ENCODE results near the gene COL4A6. TPM values are rescaled to one million over a fixed set of nuclear protein-coding genes. Genes with fewer than 3 reads are reported as not detected.

COL4A6 gene
- total RNA-seq, 3 donors from 2014 or later (not counting 1 experiment from before 2014, with no cell fraction given): not detected

DNA sequence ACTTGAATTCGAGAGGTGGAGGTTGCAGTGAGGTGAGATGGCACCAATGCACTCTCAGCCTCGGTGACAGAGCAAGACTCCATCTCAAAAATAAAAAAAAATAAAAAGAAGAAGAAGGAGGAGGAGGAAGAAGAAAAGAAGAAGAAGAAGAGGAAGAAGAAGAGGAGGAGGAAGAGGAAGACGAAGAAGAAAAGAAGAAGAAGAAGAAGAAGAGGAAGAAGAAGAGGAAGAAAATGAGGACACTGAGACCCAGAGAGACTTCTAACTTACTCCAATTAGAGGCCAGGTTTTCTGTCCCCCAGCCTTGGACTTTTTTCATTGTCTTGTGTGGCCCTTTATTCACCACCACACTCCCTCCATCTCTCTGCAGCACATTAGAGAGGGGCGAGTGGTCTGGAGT lies 276.0 kb downstream of the COL4A6 start:
- no peak for DNase-seq
- no peaks in the 10 kb centered on the region for H3K9me3 Mint-ChIP-seq
- H3K4me1 Mint-ChIP-seq: no peaks in the 10 kb centered on the region
- no peaks in the 10 kb centered on the region for H3K27me3 Mint-ChIP-seq (ENCODE audit: low read depth in 2 of 2)
- no peak overlapping the region for H3K4me3 Mint-ChIP-seq
- Histone ChIP-seq H3K4me1 (ENCODE audit: control insufficient read depth, insufficient read depth, low read length) (no peaks in the 10 kb centered on the region), H3K4me3 (ENCODE audit: low read length) (no peak overlapping the region), H3K36me3 (ENCODE audit: control insufficient read depth, insufficient read depth, low read length) (no peaks in the 10 kb centered on the region), H3K27me3 (ENCODE audit: control insufficient read depth, insufficient read depth, low read length) (no peaks in the 10 kb centered on the region), H3K9me3 (ENCODE audit: control insufficient read depth, insufficient read depth, low read length) (no peaks in the 10 kb centered on the region), H3K27ac (ENCODE audit: low read length) (no peak overlapping the region)
- H3K36me3 Mint-ChIP-seq: no peaks in the 10 kb centered on the region
- no CpG with 5 or more reads among the region's 4 CpGs for WGBS (ENCODE audit: insufficient coverage)
- TF ChIP-seq, protein P1, sequence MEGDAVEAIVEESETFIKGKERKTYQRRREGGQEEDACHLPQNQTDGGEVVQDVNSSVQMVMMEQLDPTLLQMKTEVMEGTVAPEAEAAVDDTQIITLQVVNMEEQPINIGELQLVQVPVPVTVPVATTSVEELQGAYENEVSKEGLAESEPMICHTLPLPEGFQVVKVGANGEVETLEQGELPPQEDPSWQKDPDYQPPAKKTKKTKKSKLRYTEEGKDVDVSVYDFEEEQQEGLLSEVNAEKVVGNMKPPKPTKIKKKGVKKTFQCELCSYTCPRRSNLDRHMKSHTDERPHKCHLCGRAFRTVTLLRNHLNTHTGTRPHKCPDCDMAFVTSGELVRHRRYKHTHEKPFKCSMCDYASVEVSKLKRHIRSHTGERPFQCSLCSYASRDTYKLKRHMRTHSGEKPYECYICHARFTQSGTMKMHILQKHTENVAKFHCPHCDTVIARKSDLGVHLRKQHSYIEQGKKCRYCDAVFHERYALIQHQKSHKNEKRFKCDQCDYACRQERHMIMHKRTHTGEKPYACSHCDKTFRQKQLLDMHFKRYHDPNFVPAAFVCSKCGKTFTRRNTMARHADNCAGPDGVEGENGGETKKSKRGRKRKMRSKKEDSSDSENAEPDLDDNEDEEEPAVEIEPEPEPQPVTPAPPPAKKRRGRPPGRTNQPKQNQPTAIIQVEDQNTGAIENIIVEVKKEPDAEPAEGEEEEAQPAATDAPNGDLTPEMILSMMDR (IDR thresholded peaks at IDR 0.05): no peak
- intact Hi-C loops (cut with micrococcal nuclease): no loop called here
- ATAC-seq: no peak
- H3K27ac Mint-ChIP-seq: no peak overlapping the region

DNA sequence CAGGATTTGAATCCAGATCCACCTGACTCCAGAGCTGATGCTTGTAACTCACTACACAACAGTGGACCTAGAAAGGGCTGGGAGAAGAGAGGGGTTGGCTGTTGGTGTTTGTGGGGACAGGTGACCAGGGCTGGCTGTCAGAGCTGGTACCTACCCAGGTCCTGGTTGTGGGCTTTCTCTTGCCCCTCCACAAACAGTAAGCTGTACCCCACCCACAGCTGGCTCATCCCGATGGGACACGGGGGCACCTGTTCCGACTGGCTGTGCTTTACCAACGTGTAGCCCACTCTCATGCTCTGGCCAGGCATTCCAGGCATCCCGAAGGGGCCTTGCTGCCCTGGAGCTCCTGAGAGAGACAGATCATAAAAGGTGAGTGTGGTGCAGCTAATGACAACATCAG lies 277.9 kb downstream of the COL4A6 start:
- H3K27ac ChIP-seq (ENCODE audit: low read length): no peak overlapping the region
- DNase-seq (no peak), ATAC-seq (no peak)
- no peaks in the 10 kb centered on the region for H3K27me3 ChIP-seq (ENCODE audit: control insufficient read depth, insufficient read depth, low read length)
- 96% methylated on average over 3 of the region's 5 CpGs for WGBS (ENCODE audit: insufficient coverage)
- no peaks in the 10 kb centered on the region for H3K36me3 ChIP-seq (ENCODE audit: control insufficient read depth, insufficient read depth, low read length)
- no peak overlapping the region for H3K27ac Mint-ChIP-seq
- H3K4me3 Mint-ChIP-seq: no peak overlapping the region
- H3K27me3 Mint-ChIP-seq (ENCODE audit: low read depth in 2 of 2): peaks cover 0 to 6% of the 10 kb centered on the region in 2 donors
- H3K36me3 Mint-ChIP-seq: no peaks in the 10 kb centered on the region
- no peak overlapping the region for H3K4me3 ChIP-seq (ENCODE audit: low read length)
- no peaks in the 10 kb centered on the region for H3K4me1 Mint-ChIP-seq
- intact Hi-C loops (cut with micrococcal nuclease): no loop called here
- H3K9me3 ChIP-seq (ENCODE audit: control insufficient read depth, insufficient read depth, low read length): no peaks in the 10 kb centered on the region
- H3K4me1 ChIP-seq (ENCODE audit: control insufficient read depth, insufficient read depth, low read length): no peaks in the 10 kb centered on the region
- H3K9me3 Mint-ChIP-seq: no peaks in the 10 kb centered on the region
- TF ChIP-seq, protein P1 (IDR thresholded peaks at IDR 0.05): no peak

DNA sequence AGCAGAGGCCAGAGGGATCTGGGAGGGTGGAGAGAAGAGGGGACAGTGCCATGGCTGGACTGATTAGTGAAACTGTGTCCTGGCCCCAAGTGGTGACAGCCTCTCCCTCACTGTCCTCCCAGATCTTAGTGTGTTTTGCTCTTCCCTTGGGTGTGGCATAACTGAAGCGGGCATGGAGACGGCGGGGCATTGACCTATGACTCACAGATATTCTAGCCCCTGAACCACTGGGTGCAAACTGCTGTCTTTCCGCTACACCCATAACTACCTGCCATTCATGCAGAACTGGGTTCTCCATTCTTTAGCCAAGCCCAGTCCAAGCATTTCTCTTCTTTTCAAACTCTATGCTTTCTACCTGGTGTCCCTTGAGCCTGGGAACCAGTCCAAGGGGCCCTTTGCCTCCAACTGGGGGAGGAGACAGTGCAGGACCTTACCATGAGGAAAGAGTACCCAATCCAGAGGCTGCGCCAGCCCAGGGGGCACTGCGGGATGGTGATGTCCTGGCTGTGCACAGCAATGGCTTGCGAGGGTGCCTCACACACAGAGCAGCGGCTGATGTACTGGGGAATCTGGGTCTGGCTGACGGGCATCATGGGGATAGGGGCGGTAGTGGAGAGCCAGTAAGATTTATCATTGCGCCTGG lies 279.1 kb downstream of the COL4A6 start:
- ATAC-seq: no peak

More for the DNA sequence above, 279.1 kb downstream of the COL4A6 start:
- Mint-ChIP-seq H3K4me1 (no peaks in the 10 kb centered on the region), H3K27ac (no peak overlapping the region), H3K9me3 (no peaks in the 10 kb centered on the region), H3K4me3 (no peak overlapping the region), H3K36me3 (no peaks in the 10 kb centered on the region), H3K27me3 (ENCODE audit: low read depth in 2 of 2) (peaks cover 0 to 6% of the 10 kb centered on the region in 2 donors)
- intact Hi-C loops (cut with micrococcal nuclease): no loop called here
- Histone ChIP-seq H3K9me3 (ENCODE audit: control insufficient read depth, insufficient read depth, low read length) (no peaks in the 10 kb centered on the region), H3K4me1 (ENCODE audit: control insufficient read depth, insufficient read depth, low read length) (no peaks in the 10 kb centered on the region), H3K36me3 (ENCODE audit: control insufficient read depth, insufficient read depth, low read length) (no peaks in the 10 kb centered on the region), H3K4me3 (ENCODE audit: low read length) (no peak overlapping the region), H3K27ac (ENCODE audit: low read length) (no peak overlapping the region), H3K27me3 (ENCODE audit: control insufficient read depth, insufficient read depth, low read length) (no peaks in the 10 kb centered on the region)
- no peak for DNase-seq
- TF ChIP-seq, protein P1 (IDR thresholded peaks at IDR 0.05): no peak
- WGBS (ENCODE audit: insufficient coverage): 97% methylated on average over 11 of the region's 11 CpGs

All from natural killer cell (primary cell).